HCT116 (cell line): Measurements from ENCODE around the gene S100PBP. TPM values are rescaled to one million over a fixed set of nuclear protein-coding genes. Genes with fewer than 3 reads are reported as not detected.

Source experiments
- ATAC-seq: fragments of 200-7000 bp; cut with Tn5 transposase; 2 replicates; pipeline ENCODE4 v1.9.1; 2020; ENCODE audit warnings: mild to moderate bottlenecking, moderate library complexity
- BruUV-seq: library from RNA; stranded (reverse); fragments of 400-500 nt; replicated peaks from 2 replicates; lab custom pipeline; 2021; lab: Mats Ljungman, UMichigan
- CTCF ChIA-PET: fragments of 300-600 bp; sonication (Branson Sonifier 250); formaldehyde crosslinking; loops from one replicate; lab custom pipeline; 2021; ENCODE audit warnings: antibody characterized with exemption; lab: Charles Lee
- POLR2A ChIA-PET: fragments of 300-600, 350-600 bp; sonication (Branson Sonifier 250); formaldehyde crosslinking; loops from one replicate; lab custom pipeline; 2021; ENCODE audit warnings: antibody characterized with exemption; lab: Charles Lee
- RAD21 ChIA-PET, 2 experiments: fragments of 300-600 bp; sonication (Branson Sonifier 250); formaldehyde crosslinking; loops; one replicate each; lab custom pipeline; 2023; ENCODE audit warnings: low total read pairs in 2 of 2; ENCODE audit not compliant: uncharacterized antibody in 2 of 2, unreplicated experiment in 2 of 2, low non-redundant PET in 1 of 2; lab: Charles Lee
- DNase-seq: peaks from one replicate; pipeline ENCODE4 v3.0.0-alpha.2; 2010; ENCODE audit warnings: low read depth, low spot score
- H2AFZ ChIP-seq: fragments of 200-600 bp; shearing (Covaris generic), sonication (generic); 2 replicates; pipeline ENCODE4 v1.6.1; 2017; ENCODE audit warnings: low read depth, mixed run types, mixed read lengths, antibody characterized with exemption, low read length; ENCODE audit not compliant: poor library complexity, severe bottlenecking
- H3K27ac ChIP-seq: 2 replicates; pipeline ENCODE4 v1.5.1; 2012; ENCODE audit warnings: low read depth, low read length
- H3K27me3 ChIP-seq: fragments of 200-600 bp; sonication (generic); 2 replicates; pipeline ENCODE4 v1.6.1; 2016; ENCODE audit warnings: mixed run types, low read length, mixed read lengths; ENCODE audit not compliant: insufficient read depth
- H3K36me3 ChIP-seq, 2 experiments: fragments of 200-500 bp in 1 of 2; fragments of 200-600 bp in 1 of 2; sonication (Bioruptor generic) in 1 of 2; sonication (generic) in 1 of 2; 2 replicates each; pipeline versions ENCODE4 v1.5.1 to v1.6.1; 2014 to 2016; ENCODE audit warnings: low read length in 2 of 2, inconsistent platforms in 1 of 2, mixed read lengths in 1 of 2, mixed run types in 1 of 2; ENCODE audit not compliant: insufficient read depth in 2 of 2, control insufficient read depth in 1 of 2
- H3K4me1 ChIP-seq, 2 experiments: fragments of 200-600 bp in 1 of 2; sonication (generic) in 1 of 2; 2 replicates each; pipeline versions ENCODE4 v1.5.1 to v1.6.1; 2012 to 2017; ENCODE audit warnings: low read length in 2 of 2, inconsistent platforms in 1 of 2, mild to moderate bottlenecking in 1 of 2, mixed read lengths in 1 of 2, mixed run types in 1 of 2, moderate library complexity in 1 of 2; ENCODE audit not compliant: insufficient read depth in 2 of 2, control insufficient read depth in 1 of 2
- H3K4me2 ChIP-seq: fragments of 200-600 bp; sonication (generic); 2 replicates; pipeline ENCODE4 v1.6.1; 2017; ENCODE audit warnings: mixed run types, low read length, mixed read lengths
- H3K4me3 ChIP-seq, 2 experiments: fragments of 200-600 bp in 1 of 2; sonication (generic) in 1 of 2; replicated peaks in 1 of 2; 2 replicates each; pipeline ENCODE4 v1.5.1; 2011 to 2016; ENCODE audit warnings: low read length in 2 of 2, control low read depth in 1 of 2, low read depth in 1 of 2, mild to moderate bottlenecking in 1 of 2, mixed read lengths in 1 of 2, mixed run types in 1 of 2
- H3K79me2 ChIP-seq: fragments of 200-600 bp; sonication (generic); 2 replicates; pipeline ENCODE4 v1.6.1; 2017; ENCODE audit warnings: mild to moderate bottlenecking, mixed run types, low read length, moderate library complexity, mixed read lengths; ENCODE audit not compliant: insufficient read depth
- H3K9ac ChIP-seq: fragments of 200-600 bp; sonication (generic); 2 replicates; pipeline ENCODE4 v1.6.1; 2016; ENCODE audit warnings: low read length, mixed read lengths
- H3K9me2 ChIP-seq: fragments of 200-600 bp; sonication (generic), shearing (Covaris generic); 2 replicates; pipeline ENCODE4 v1.6.1; 2017; ENCODE audit warnings: mixed run types, mild to moderate bottlenecking, moderate library complexity; ENCODE audit not compliant: insufficient read depth
- H3K9me3 ChIP-seq, 2 experiments: fragments of 200-500 bp in 1 of 2; fragments of 200-600 bp in 1 of 2; sonication (Bioruptor generic) in 1 of 2; sonication (generic) in 1 of 2; 2 replicates each; pipeline ENCODE4 v1.6.1; 2014 to 2017; ENCODE audit warnings: low read length in 2 of 2, mixed read lengths in 2 of 2, inconsistent platforms in 1 of 2, low read depth in 1 of 2, mild to moderate bottlenecking in 1 of 2, mixed run types in 1 of 2, moderate library complexity in 1 of 2; ENCODE audit not compliant: control insufficient read depth in 1 of 2, insufficient read depth in 1 of 2
- H4K20me1 ChIP-seq: fragments of 200-600 bp; sonication (generic), shearing (Covaris generic); 2 replicates; pipeline ENCODE4 v1.6.1; 2017; ENCODE audit warnings: mixed run types, mild to moderate bottlenecking, moderate library complexity; ENCODE audit not compliant: insufficient read depth
- CEBPB ChIP-seq: IDR thresholded peaks from 2 replicates; pipeline ENCODE4 v1.6.1; 2012; ENCODE audit warnings: low read depth
- EGR1 ChIP-seq: IDR thresholded peaks from 2 replicates; pipeline ENCODE4 v1.6.1; 2012; ENCODE audit warnings: low read depth
- ELF1 ChIP-seq: IDR thresholded peaks from 2 replicates; pipeline ENCODE4 v1.6.1; 2012; ENCODE audit warnings: low read depth, borderline replicate concordance
- EZH2phosphoT487 ChIP-seq: fragments of 200-600 bp; IDR thresholded peaks from 2 replicates; pipeline ENCODE4 v1.6.1; 2018; ENCODE audit warnings: antibody characterized with exemption, borderline replicate concordance
- JUND ChIP-seq: IDR thresholded peaks from 2 replicates; pipeline ENCODE4 v1.6.1; 2012
- MAX ChIP-seq: IDR thresholded peaks from 2 replicates; pipeline ENCODE4 v1.6.1; 2012
- SRF ChIP-seq: IDR thresholded peaks from 2 replicates; pipeline ENCODE4 v1.6.1; 2012; ENCODE audit warnings: low read depth
- ZBTB33 ChIP-seq: IDR thresholded peaks from 2 replicates; pipeline ENCODE4 v1.6.1; 2011; ENCODE audit warnings: mild to moderate bottlenecking, low read length, moderate library complexity; ENCODE audit not compliant: insufficient replicate concordance; ENCODE audit errors: extremely low read depth
- ZFX ChIP-seq: fragments of 450-650 bp; IDR thresholded peaks from 2 replicates; pipeline ENCODE4 v1.6.1; 2017
- intact Hi-C: fragments of 100-400 bp; cut with micrococcal nuclease; formaldehyde crosslinking; loops from 2 replicates; pipeline ENCODE4 v1.10.0; 2022
- total RNA-seq: library from RNA; stranded (reverse); gene quantifications from one replicate; pipeline ENCODE4 v1.2.1, GENCODE V29; 2021; ENCODE audit not compliant: unreplicated experiment

S100PBP gene
- total RNA-seq, 1 experiment from 2014 or later, result 38.2 TPM

GRCh38 chr1:32810358-32810757 lies 7.1 kb upstream of the S100PBP start:
- intact Hi-C loops, result no loop called here
- H2AFZ ChIP-seq, result no peak overlapping the region
- peaks cover 12 to 17% of the 10 kb centered on the region in 2 experiments for H3K4me1 ChIP-seq
- ATAC-seq, result no peak
- ChIA-PET RAD21 (no interaction called here), POLR2A (interaction anchor here (0.6 kb wide), 1 partner anchor 290 kb away, joined by 5 read pairs; no protein-coding TSS in a partner anchor), CTCF (no interaction called here)
- H3K79me2 ChIP-seq, result peaks cover 95% of the 10 kb centered on the region
- no peak overlapping the region for H3K4me3 ChIP-seq
- no peak overlapping the region for H3K27ac ChIP-seq
- BruUV-seq, result no TSS peak
- H3K9me2 ChIP-seq, result no peaks in the 10 kb centered on the region
- H3K36me3 ChIP-seq, result peaks cover 32 to 49% of the 10 kb centered on the region in 2 experiments
- no peak for DNase-seq
- H3K27me3 ChIP-seq, result no peaks in the 10 kb centered on the region
- no peaks in the 10 kb centered on the region for H3K9me3 ChIP-seq
- TF ChIP-seq SRF (no peak), ZFX (no peak), CEBPB (no peak)
- no peak overlapping the region for H3K9ac ChIP-seq
- H4K20me1 ChIP-seq, result peaks cover 10% of the 10 kb centered on the region; the same call in 1 of the 2 replicates
- no peak overlapping the region for H3K4me2 ChIP-seq

GRCh38 chr1:32811265-32811664 lies 6.2 kb upstream of the S100PBP start:
- TF ChIP-seq JUND (no peak), ZBTB33 (no peak), CEBPB (no peak), MAX (no peak), EGR1 (no peak), SRF (no peak), EZH2phosphoT487 (no peak), ELF1 (no peak)
- RAD21 ChIA-PET, result no interaction called here
- Histone ChIP-seq H2AFZ (no peak overlapping the region), H3K9me2 (no peaks in the 10 kb centered on the region), H3K4me2 (no peak overlapping the region), H3K36me3 (peaks cover 31 to 46% of the 10 kb centered on the region in 2 experiments), H3K4me1 (peaks cover 12 to 21% of the 10 kb centered on the region in 2 experiments), H3K9ac (no peak overlapping the region), H4K20me1 (peaks cover 10% of the 10 kb centered on the region; the same call in 1 of the 2 replicates), H3K4me3 (no peak overlapping the region), H3K79me2 (peaks cover 100% of the 10 kb centered on the region), H3K27me3 (no peaks in the 10 kb centered on the region), H3K27ac (no peak overlapping the region), H3K9me3 (no peaks in the 10 kb centered on the region)
- DNase-seq, result no peak
- BruUV-seq, result no TSS peak
- no peak for ATAC-seq
- POLR2A ChIA-PET, result no interaction called here
- intact Hi-C loops, result no loop called here
- CTCF ChIA-PET, result no interaction called here
